ENCODE measurements around the gene RGMA. TPM values are rescaled to one million over a fixed set of nuclear protein-coding genes. Genes with fewer than 3 reads are reported as not detected.

RGMA gene
- total RNA-seq, 1 experiment from 2014 or later: 5.5 TPM

DNA sequence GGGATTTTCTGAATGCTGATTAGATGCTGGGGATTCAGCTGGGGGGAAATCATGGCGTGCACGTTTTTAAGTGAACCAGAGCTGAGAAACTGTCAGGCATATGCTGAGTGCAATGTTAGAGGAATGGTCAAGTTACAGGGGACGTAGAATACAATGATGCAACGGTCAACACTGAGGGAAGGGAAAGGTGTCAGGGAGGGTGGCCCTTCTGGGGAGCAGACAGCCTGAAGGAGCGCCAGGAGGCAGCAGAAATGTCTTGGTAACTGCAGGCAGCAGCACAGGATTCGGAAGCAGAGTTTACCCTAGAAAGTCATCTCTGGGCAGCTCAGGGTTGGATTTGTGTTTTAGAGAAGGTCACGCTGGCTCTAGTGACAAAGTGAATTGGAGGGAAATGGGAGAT, 47.6 kb upstream of the RGMA start:
- H3K27ac ChIP-seq (ENCODE audit: low read depth, low read length): no peak overlapping the region
- CTCF ChIA-PET: no interaction called here
- no peak overlapping the region for H3K4me2 ChIP-seq (ENCODE audit: low read length)
- intact Hi-C loops (cut with micrococcal nuclease): no loop called here
- no peak for ATAC-seq
- no peaks in the 10 kb centered on the region for H3K27me3 ChIP-seq (ENCODE audit: insufficient read depth, low read length)
- TF ChIP-seq ELF1 (IDR thresholded peaks at IDR 0.05; ENCODE audit: borderline replicate concordance, low read depth): no peak
- TF ChIP-seq RAD21 (IDR thresholded peaks at IDR 0.05; ENCODE audit: low read depth): no peak
- no peak for TF ChIP-seq SIN3A (IDR thresholded peaks at IDR 0.05; ENCODE audit: low read depth)
- TF ChIP-seq, protein P1, sequence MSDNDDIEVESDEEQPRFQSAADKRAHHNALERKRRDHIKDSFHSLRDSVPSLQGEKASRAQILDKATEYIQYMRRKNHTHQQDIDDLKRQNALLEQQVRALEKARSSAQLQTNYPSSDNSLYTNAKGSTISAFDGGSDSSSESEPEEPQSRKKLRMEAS (IDR thresholded peaks at IDR 0.05): no peak
- TF ChIP-seq POLR2AphosphoS5 (IDR thresholded peaks at IDR 0.05; ENCODE audit: low read depth, low read length): no peak
- no peak for TF ChIP-seq CEBPB (IDR thresholded peaks at IDR 0.05; ENCODE audit: low read depth)
- no peak for TF ChIP-seq ZFX (IDR thresholded peaks at IDR 0.05)
- no peak for TF ChIP-seq TCF7L2 (IDR thresholded peaks at IDR 0.05; ENCODE audit: borderline replicate concordance, extremely low read depth, insufficient read depth, insufficient read length)
- TF ChIP-seq, protein P2, sequence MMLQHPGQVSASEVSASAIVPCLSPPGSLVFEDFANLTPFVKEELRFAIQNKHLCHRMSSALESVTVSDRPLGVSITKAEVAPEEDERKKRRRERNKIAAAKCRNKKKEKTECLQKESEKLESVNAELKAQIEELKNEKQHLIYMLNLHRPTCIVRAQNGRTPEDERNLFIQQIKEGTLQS (IDR thresholded peaks at IDR 0.05): no peak
- TF ChIP-seq ZNF274 (IDR thresholded peaks at IDR 0.05; ENCODE audit: low read depth, low read length): no peak
- no peak for TF ChIP-seq FOSL1 (IDR thresholded peaks at IDR 0.05; ENCODE audit: low read depth)
- TF ChIP-seq, protein P3, sequence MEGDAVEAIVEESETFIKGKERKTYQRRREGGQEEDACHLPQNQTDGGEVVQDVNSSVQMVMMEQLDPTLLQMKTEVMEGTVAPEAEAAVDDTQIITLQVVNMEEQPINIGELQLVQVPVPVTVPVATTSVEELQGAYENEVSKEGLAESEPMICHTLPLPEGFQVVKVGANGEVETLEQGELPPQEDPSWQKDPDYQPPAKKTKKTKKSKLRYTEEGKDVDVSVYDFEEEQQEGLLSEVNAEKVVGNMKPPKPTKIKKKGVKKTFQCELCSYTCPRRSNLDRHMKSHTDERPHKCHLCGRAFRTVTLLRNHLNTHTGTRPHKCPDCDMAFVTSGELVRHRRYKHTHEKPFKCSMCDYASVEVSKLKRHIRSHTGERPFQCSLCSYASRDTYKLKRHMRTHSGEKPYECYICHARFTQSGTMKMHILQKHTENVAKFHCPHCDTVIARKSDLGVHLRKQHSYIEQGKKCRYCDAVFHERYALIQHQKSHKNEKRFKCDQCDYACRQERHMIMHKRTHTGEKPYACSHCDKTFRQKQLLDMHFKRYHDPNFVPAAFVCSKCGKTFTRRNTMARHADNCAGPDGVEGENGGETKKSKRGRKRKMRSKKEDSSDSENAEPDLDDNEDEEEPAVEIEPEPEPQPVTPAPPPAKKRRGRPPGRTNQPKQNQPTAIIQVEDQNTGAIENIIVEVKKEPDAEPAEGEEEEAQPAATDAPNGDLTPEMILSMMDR (IDR thresholded peaks at IDR 0.05 in 2 of 3, conservative IDR thresholded peaks at IDR 0.05 in 1 of 3; ENCODE audit: borderline replicate concordance in 1 of 3, insufficient read depth in 1 of 3, low read depth in 2 of 3, low read length in 2 of 3): no peak
- no peak for TF ChIP-seq SRF (IDR thresholded peaks at IDR 0.05; ENCODE audit: low read depth)
- no peak for TF ChIP-seq EZH2phosphoT487 (IDR thresholded peaks at IDR 0.05; ENCODE audit: borderline replicate concordance)
- no peak for TF ChIP-seq JUND (IDR thresholded peaks at IDR 0.05)
- no peak for TF ChIP-seq POLR2A (IDR thresholded peaks at IDR 0.05; ENCODE audit: borderline replicate concordance, extremely low read depth, insufficient read depth, insufficient read length)
- no peak for TF ChIP-seq CBX3 (IDR thresholded peaks at IDR 0.05; ENCODE audit: low read depth)
- TF ChIP-seq SP1 (IDR thresholded peaks at IDR 0.05; ENCODE audit: low read depth): no peak
- TF ChIP-seq, protein P4, sequence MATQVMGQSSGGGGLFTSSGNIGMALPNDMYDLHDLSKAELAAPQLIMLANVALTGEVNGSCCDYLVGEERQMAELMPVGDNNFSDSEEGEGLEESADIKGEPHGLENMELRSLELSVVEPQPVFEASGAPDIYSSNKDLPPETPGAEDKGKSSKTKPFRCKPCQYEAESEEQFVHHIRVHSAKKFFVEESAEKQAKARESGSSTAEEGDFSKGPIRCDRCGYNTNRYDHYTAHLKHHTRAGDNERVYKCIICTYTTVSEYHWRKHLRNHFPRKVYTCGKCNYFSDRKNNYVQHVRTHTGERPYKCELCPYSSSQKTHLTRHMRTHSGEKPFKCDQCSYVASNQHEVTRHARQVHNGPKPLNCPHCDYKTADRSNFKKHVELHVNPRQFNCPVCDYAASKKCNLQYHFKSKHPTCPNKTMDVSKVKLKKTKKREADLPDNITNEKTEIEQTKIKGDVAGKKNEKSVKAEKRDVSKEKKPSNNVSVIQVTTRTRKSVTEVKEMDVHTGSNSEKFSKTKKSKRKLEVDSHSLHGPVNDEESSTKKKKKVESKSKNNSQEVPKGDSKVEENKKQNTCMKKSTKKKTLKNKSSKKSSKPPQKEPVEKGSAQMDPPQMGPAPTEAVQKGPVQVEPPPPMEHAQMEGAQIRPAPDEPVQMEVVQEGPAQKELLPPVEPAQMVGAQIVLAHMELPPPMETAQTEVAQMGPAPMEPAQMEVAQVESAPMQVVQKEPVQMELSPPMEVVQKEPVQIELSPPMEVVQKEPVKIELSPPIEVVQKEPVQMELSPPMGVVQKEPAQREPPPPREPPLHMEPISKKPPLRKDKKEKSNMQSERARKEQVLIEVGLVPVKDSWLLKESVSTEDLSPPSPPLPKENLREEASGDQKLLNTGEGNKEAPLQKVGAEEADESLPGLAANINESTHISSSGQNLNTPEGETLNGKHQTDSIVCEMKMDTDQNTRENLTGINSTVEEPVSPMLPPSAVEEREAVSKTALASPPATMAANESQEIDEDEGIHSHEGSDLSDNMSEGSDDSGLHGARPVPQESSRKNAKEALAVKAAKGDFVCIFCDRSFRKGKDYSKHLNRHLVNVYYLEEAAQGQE (IDR thresholded peaks at IDR 0.05; ENCODE audit: low read depth): no peak
- no peaks in the 10 kb centered on the region for H3K9me2 ChIP-seq (ENCODE audit: insufficient read depth)
- no peak overlapping the region for H2AFZ ChIP-seq (ENCODE audit: low read depth, low read length, poor library complexity, severe bottlenecking)
- H3K4me1 ChIP-seq (ENCODE audit: control insufficient read depth in 1 of 2, insufficient read depth in 2 of 2, low read length in 2 of 2): no peaks in the 10 kb centered on the region
- RAD21 ChIA-PET (ENCODE audit: low non-redundant PET in 1 of 2, low total read pairs in 2 of 2, uncharacterized antibody in 2 of 2, unreplicated experiment in 2 of 2): no interaction called here
- H3K36me3 ChIP-seq (ENCODE audit: control insufficient read depth in 1 of 2, insufficient read depth in 2 of 2, low read length in 2 of 2): no peaks in the 10 kb centered on the region
- H3K9ac ChIP-seq (ENCODE audit: low read length): no peak overlapping the region
- no peaks in the 10 kb centered on the region for H3K79me2 ChIP-seq (ENCODE audit: insufficient read depth, low read length)
- DNase-seq (ENCODE audit: low read depth, low spot score): no peak
- BruUV-seq (replicated peaks): no TSS peak
- no peaks in the 10 kb centered on the region for H4K20me1 ChIP-seq (ENCODE audit: insufficient read depth)
- POLR2A ChIA-PET: no interaction called here
- H3K4me3 ChIP-seq (replicated peaks in 1 of 2; ENCODE audit: low read depth in 1 of 2, low read length in 2 of 2): no peak overlapping the region
- H3K9me3 ChIP-seq (ENCODE audit: control insufficient read depth in 1 of 2, insufficient read depth in 1 of 2, low read depth in 1 of 2, low read length in 2 of 2): no peaks in the 10 kb centered on the region
